ENCODE data around the gene DCBLD2. TPM values are rescaled to one million over a fixed set of nuclear protein-coding genes. Genes with fewer than 3 reads are reported as not detected.
"Not testable (repeated sequence)": the region's sequence is repeated elsewhere in the genome, so short reads cannot be mapped to it uniquely, and the experiment has no call there.

The DCBLD2 gene
- total RNA-seq, 1 donor from 2014 or later, result 88.2 TPM

DNA sequence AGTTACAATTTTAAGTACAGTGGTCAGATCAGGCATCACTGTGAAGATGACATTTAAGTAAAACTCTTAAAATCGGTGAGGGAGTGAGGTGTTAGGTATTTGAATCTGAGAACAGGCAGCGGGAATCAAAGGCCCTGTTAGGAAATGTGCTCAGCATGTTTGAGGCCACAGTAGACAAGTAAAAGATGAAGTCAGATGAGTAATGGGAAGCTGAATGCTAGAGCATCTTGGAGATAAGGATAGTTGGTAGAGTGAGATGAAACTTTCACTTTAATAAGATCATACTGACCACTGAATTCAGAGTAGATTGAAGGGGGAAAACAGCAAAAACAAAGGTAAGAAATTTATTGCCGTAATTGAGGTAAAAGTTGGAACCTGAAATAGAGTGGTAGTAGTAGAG lies 61.6 kb downstream of the DCBLD2 start:
- no peak for DNase-seq (ENCODE audit: low read depth)

DNA sequence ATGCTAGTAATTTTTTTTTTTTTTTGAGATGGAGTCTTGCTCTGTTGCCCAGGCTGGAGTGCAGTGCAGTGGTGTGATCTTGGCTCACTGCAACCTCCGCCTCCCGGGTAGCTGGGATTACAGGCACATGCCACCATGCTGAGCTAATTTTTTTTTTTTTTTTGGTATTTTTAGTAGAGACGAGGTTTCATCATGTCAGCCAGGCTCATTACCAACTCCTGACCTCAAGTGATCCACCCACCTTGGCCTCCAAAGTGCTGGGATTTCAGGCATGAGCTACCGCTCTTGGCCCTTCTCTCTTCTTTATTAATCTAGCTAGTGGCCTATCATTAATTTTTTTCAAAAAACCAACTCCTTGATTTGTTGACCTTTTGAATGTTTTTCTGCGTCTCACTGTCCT lies 70.4 kb downstream of the DCBLD2 start:
- DNase-seq (ENCODE audit: low read depth), result not testable (repeated sequence)

DNA sequence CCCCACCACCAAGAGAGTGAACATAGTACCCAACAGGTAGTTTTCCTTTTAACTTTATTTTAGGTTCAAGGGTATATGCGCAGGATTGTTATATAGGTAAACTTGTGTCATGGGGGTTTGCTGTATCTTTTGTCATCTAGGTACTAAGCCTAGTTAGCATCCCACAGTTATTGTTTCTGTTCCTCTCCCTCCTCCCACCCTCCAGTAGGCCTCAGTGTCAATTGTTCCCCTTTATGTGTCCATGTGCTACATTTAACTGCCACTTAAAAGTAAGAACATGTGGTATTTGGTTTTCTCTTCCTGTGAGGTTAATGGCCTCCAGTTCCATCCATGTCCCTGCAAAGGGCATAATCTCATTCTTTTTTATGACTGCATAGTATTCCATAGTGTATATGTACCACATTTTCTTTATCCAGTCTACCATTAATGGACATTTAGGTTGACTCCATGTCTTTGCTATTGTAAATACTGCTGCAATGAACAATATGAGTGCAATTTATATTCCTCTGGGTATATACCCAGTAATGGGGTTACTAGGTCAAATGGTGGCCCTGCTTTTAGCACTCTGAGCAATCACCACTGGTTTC lies 72.2 kb downstream of the DCBLD2 start:
- DNase-seq (ENCODE audit: low read depth), result no peak

DNA sequence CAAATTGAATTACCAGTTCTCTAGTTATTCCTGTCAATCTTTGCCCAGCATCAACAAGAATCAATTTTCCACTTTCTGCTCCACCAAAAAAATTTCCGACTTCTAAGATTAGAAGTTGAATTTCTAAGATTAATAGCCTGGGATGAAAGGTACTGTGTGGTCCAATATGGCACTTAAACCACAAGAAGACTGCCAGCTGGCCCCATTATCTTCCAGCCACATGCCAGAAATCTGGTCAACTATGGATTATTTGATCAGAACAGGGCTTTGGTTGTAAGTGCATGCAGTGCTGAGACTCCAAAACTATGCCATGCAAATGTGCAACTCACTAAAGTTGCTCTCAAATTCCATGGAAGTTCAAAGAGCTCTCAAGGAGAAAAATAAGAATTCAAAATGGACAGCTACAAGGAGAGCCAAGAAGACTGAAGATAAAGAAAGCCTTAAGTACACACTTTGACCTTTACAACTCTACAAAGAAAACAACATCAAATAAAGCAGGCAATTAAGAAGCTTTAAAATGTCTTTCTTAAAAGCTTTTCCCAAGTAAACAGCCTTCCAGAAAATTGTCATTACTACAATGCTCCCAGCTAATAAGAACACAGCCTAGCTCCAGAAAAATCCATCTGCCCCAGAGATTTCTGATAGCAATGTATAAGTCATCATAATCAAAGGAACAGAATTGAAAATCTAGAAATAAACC lies 74.1 kb downstream of the DCBLD2 start:
- DNase-seq (ENCODE audit: low read depth), result peak; percentile 29

DNA sequence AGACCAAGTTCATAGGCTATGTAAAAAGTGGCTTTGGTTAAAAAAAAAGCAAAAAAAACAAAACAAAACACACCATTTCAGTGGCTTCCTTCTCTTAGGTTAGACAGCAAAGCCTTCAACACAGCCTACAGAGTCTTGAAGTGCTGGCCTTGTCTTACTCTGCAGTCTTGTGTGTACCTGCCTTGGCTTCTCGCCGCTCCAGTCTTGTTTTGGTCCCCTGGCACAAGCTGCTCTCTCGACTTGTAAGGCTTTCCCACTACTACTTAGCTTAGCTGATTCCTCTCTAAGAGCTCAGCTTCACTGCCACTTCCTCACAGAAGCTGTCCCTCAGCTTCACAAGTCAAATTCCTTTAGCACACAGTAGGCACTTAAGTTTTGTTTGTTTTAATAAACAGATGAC lies 75.4 kb downstream of the DCBLD2 start:
- DNase-seq (ENCODE audit: low read depth), result no peak

DNA sequence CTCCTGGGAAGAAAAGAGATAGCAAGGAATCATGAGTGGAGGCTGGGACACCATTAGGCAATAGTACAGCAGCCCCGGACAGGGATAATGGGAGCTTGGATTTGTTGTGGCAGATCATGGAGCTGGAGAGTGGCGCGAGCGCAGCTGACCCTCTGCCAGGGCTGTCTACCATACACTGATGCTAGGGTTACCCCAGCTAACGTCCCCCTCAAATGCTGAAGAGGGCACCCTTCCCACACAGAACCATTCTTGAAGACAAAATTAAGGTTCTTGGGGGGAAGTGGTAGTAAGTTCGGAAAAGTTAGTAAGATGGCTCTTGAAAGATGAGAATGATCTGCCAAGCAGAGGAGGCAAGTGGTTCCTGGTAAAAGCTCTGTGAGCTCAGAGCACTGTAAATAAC lies 77.2 kb downstream of the DCBLD2 start:
- DNase-seq (ENCODE audit: low read depth), result peak; percentile 25

DNA sequence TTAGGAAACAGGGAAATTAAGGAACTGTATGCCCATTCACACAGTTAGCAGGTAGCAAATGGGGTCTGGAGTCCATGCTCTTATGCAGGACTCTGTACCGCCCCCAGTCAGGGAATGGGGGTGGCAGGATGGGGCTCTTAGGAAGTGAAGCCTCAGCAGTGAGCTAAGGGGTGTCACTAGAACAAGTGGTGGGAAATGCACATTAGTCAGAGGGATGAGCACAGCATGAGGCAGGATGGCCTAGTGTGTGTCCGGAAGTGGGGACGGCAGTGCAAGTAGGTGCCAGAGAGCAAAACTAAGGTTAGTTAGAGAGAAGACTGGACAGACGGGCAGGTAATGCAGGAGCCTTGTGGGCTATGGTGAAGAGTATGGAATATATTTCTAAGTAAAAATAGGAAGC lies 77.7 kb downstream of the DCBLD2 start:
- DNase-seq (ENCODE audit: low read depth), result no peak

DNA sequence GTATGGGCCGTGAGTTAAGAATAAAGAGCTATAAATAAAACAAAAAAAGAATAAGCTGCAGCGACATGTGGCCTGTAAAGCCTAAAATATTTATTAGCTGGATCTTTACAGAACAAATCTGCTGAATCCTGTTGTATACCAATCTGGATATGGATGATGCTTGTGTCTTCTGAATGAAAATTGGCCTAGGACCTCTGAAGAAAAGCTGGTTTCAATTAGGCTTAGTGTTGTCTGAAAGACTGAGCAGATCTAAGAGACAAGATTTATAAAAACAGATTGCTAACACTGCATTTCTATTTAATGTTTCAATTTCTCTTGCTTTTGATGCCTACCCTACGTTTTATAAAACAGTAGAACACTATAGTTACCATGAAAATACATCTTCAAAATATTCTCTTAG lies 80.4 kb downstream of the DCBLD2 start:
- DNase-seq (ENCODE audit: low read depth), result no peak

DNA sequence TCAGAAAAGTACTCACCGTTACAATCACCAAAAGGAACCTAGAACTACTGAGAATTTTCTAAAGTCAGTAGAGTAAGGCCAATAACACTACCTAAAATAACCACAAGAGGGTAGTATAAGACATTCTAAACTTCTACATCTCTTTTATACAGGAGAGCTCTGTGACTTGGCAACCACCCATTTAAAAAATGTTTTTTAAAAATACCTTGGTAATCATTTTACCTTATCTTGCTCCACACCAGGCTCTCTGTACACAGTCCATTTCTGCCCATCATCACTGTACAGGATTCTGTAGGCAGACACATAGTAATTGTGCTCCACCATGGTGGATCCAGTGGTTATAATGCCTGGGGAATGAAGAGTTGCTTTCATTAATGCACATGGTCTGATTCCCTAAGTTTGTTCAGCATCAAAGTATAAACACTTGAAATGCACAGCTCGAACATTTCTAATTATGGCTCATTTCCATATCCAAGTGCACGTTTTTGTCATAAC lies 83.9 kb downstream of the DCBLD2 start:
- DNase-seq (ENCODE audit: low read depth), result peak; percentile 68

DNA sequence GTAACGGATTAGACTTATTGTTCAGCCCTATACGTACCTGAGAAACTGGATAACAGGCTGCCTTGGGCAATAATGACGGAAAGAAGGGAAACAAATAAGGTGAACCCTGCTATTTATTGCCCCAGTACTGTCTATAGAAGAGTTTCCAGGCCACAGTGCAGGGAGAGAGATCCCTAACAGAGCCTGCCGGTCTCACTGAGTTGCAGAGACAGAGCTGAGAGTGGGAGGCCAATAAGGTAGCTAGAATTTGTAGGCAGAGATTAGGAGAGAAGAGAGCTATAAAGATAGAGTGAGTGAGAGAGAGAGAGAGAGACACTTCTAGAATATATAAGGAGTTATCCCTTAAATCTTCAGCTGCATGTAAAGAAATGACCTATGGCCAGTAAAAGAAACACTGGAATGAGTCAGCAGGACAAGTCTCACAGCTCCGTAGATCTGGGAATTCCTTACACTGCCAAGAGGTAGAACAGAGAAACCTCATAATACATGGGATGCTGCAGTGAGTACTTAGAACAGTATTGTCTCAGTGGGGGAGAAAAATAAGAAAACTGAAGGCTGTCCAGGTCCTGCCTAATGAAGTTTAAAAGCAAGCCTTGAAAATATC lies 86.6 kb downstream of the DCBLD2 start:
- DNase-seq (ENCODE audit: low read depth), result no peak

DNA sequence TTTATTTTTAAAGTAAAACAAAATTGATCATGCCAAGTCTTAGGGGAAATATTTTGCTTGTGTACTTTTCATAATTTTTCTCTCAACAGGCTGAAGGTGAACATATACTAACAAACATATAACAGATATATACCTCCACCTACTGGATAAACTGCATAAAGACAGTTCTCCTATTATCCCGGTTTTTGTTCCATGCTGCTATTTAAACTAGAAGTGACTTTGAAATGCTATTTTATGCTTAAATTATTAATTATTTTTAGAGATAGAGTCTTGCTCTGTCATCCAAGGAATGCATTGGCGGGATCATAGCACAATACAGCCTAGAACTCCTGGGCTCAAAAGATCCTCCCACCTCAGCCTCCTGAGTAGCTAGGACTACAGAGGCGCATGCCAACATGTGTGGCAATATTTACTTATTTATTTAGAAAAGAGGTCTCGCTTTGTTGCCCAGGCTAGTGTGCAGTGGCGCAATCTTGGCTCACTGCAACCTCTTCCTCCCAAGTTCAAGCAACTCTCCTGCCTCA lies 88.6 kb downstream of the DCBLD2 start:
- peak; percentile 37 for DNase-seq (ENCODE audit: low read depth)

DNA sequence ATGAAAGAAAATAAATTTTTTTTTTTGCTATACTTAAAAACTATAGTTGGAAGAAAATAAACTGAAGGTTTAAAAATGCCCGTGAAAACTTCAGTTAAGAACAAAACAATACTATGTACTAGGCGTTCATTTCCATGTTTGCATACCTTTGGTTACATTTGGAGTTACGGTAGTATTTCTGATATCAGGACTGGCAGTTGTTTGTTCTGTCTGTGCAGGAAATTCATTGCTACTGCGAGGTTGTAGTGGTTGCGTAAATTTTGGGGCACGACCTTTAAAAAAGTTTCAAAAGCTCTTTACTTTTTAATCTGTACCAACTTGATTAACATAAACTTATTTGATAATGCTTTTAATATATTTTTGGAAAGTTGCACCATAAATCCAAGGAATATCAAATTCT lies 90.4 kb downstream of the DCBLD2 start:
- DNase-seq (ENCODE audit: low read depth), result no peak

DNA sequence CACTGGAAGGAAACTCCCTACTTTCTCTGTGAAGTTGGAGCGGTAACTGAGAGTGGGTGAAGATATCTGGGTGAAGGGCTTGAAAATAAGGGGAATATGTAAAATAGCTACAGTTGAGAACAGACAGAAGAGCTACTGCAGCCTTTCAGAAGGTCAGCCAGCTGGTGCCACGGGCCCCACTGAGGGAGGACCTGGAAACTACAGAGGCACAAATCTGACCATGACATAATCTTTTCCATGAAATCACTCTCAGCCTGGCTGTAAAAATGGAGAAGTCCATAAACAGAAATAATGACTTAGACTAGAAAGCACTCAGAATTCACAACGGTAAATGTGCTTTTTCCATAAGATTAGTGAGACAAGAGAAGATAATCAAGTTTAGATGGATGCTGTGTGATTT lies 91.9 kb downstream of the DCBLD2 start:
- DNase-seq (ENCODE audit: low read depth), result peak; percentile 35

DNA sequence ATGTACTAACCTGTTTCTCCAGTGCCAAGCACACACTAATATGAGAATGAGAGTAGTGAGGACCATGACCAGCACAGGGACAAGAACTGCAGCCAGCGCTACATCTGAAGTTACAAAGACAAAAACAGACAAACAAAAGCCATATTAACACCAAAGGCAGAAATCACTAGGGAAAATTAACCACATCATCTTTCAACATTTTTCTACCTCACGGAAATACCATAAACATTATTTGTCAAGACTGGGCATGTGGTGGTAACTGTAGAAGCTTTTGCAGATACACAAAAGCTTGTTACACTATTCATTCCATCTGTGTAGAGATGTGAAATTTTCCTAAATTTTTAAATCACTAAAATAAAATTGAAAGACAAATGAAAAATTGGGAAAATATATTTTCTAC lies 93.4 kb downstream of the DCBLD2 start:
- no peak for DNase-seq (ENCODE audit: low read depth)

DNA sequence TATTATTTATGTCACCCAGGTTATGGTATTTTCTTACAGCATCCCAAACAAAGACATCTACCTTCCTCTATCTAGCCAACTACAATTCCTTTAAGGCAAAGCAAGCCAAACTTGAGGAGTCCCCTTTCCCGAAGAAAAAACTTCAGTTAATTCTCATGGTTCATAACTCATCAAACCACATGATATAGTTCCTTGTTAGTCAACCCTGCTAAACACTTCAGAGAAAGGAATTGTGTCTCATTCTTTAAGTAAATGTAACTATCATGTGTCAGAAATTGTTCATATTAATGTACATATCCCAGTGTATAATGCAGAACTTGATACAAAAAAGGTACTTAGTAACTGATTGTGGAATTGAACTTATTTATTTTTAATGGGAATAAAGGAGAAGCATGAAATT lies 93.9 kb downstream of the DCBLD2 start:
- DNase-seq (ENCODE audit: low read depth), result no peak

DNA sequence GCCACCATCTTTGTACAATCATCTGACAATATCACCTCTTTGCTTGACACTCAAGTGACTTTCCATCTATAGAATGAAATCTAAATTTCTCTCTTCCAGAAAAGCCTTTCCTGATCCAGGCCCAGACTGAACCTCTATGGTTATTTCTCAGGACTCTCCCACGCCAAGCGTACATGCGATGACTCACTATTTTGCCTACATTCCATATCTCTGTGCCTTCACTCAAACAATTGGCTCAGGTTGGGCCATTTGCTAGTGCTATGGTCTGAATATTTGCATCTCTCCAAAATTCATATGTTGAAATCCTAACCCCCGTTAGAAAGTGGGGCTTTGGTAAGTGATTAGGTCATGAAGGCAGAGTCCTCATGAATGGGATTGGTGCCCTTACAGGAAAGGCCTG lies 94.5 kb downstream of the DCBLD2 start:
- no peak for DNase-seq (ENCODE audit: low read depth)

DNA sequence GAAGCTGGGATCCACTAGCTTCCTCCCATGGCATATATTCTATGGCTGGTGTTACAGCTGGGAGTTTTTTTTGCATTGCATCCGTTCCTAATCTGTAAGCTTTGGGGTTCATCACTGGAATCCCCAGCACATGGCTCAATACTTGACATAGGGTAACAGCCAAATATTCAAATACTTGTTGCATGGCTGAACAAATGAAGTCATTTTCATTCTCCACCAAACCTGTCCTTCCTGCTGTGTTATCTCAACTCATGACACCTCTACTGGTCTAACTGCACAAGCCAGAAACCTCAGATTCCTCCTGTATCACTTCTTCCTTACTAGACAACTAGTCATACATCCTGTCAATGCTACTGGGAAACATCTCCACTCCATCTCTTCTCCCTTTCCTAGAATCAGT lies 95.0 kb downstream of the DCBLD2 start:
- no peak for DNase-seq (ENCODE audit: low read depth)

DNA sequence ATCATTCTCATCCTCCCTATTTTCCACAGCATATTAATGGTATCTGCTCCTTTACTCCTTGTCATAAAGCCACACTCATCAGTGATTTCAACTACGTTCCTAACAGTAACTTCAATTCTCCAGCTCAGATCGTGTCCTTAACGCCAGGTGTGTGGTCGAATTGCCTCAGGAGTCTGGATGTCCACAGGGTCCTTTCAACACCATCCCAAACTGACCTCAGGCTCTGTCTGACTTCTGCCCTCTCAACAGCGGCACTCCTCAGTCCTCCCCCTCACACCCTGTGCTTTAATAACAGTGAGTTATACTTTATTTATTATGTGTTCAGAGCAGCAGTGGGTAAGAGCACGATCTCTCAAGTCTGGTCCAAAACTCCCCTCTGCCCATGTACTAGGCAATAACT lies 95.9 kb downstream of the DCBLD2 start:
- no peak for DNase-seq (ENCODE audit: low read depth)

DNA sequence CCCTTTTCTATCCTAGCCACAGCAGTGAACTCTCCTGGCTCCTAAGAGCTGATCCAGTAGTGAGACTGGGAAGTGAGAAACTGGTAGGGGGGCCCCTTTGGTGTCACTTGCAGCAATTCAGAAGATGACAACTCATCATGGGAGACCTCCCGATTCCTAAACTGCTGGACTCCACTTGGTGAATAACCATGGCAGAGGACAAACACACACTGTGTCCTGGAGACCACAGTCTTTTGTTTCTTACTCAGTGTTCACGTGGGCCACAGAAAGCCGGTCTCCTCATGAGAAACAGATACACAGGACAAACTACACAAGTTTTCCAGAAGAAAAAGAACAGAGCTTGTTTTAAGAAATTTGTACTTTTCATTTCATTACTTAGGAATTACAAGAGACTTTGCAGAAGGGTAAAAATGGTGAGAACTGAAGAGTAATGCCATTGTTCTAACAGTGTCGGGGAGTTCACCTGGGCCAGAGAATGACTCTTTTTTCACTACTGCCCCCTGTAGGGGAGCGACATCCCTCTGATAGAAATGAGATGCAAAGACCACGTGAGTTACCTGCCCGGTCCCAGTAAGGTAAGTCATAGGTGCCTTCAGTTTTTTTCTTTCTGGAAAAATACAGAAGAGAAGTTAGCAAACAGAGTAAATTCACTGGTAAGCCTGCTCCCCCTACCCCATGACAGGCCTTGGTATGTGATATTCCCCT lies 100.3 kb downstream of the DCBLD2 start:
- no peak for DNase-seq (ENCODE audit: low read depth)

DNA sequence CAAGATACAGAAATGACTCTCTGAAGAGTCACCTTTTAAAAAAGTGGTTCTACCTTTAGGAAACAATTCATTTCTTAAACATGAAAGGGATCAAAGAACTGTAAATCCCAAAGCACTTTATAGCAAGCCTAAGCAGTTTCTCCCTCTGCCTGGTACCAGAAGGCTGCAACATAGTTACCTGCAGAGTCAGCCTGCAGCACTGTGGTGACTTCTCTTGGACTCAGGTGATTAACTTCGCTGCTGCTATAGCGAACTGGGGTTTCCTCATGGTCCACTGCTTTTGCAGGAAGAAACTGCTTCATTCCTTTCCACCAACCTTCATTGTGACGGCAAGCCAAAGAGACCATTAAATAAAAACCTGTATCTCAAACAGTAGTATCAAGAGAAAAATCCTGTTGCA lies 101.1 kb downstream of the DCBLD2 start:
- no peak for DNase-seq (ENCODE audit: low read depth)

DNA sequence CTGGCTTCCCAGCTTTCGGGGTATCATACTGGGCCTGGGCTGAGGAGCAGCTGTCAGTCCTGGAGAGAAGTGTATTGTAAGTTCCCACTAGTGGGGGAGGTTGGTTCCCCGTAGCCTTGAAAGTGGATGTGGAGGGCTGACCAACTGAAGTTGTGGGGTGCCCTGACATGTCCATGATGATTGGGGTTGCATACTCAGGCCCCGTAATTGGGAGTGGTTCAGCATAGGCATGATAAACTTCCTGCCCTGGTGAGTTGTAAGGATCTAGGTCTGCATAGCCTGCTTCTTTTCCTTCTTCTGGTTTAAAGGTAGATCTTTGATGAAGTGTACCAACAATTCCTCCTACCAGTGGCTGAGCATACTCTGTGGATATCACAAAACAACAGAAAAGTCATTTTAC lies 102.0 kb downstream of the DCBLD2 start:
- no peak for DNase-seq (ENCODE audit: low read depth)

DNA sequence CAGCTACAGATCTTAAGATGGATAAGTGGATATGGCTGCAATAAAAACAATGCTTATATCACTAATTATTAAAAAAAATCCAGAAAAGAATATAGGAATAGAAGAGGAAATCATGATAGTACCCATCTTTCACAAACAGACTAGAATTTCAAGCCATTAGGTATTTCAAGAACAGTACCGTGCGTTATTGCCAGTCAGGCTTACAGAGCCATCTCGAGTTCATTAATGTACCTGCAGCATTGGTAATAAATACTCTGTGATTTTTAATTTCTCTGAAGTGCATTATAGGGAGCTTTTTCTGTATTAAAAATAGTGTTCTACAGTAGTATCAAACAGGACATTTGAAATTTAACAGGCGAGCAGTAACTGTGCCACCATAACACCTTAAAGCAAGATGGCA lies 102.7 kb downstream of the DCBLD2 start:
- DNase-seq (ENCODE audit: low read depth), result no peak

Measured in myocyte (in vitro differentiated cells).